HepG2 (cell line): ENCODE data around the gene SMARCA5. TPM values are rescaled to one million over a fixed set of nuclear protein-coding genes. Genes with fewer than 3 reads are reported as not detected.

Experiments
- BCL3 ChIP-seq: sonication (generic); formaldehyde crosslinking; IDR thresholded peaks from 2 replicates; pipeline ENCODE4 v1.5.1; 2020; ENCODE audit warnings: mild to moderate bottlenecking, missing genetic modification reagents, moderate library complexity
- ERF ChIP-seq: IDR thresholded peaks from 2 replicates; pipeline ENCODE4 v1.6.1; 2018; ENCODE audit warnings: missing biosample characterization, missing genetic modification reagents
- FOXP1 ChIP-seq, 2 experiments: fragments of 450-650 bp in 1 of 2; IDR thresholded peaks; 2 replicates each; pipeline ENCODE4 v1.6.1; 2017 to 2018; ENCODE audit warnings: antibody characterized with exemption in 1 of 2
- GABPB1 ChIP-seq: IDR thresholded peaks from 2 replicates; pipeline ENCODE4 v1.6.1; 2016; ENCODE audit warnings: mild to moderate bottlenecking, missing genetic modification reagents, moderate library complexity, missing compliant biosample characterization
- HIC2 ChIP-seq: sonication (generic); formaldehyde crosslinking; IDR thresholded peaks from 2 replicates; pipeline ENCODE4 v1.9.0; 2022; ENCODE audit warnings: low read depth, missing genetic modification reagents
- JUN ChIP-seq: sonication (generic); formaldehyde crosslinking; IDR thresholded peaks from 2 replicates; pipeline ENCODE4 v1.4.0; 2020; ENCODE audit warnings: mild to moderate bottlenecking, missing genetic modification reagents
- JUND ChIP-seq: sonication (generic); formaldehyde crosslinking; IDR thresholded peaks from 2 replicates; pipeline ENCODE4 v1.8.0; 2022; ENCODE audit warnings: mild to moderate bottlenecking, missing genetic modification reagents
- KDM1A ChIP-seq: IDR thresholded peaks from 2 replicates; pipeline ENCODE4 v1.6.1; 2016; ENCODE audit warnings: missing compliant biosample characterization
- MEIS1 ChIP-seq: sonication (generic); formaldehyde crosslinking; IDR thresholded peaks from 2 replicates; pipeline ENCODE4 v1.9.0; 2021; ENCODE audit warnings: mild to moderate bottlenecking, missing genetic modification reagents, moderate library complexity, borderline replicate concordance
- NONO ChIP-seq, 2 experiments: fragments of 450-650 bp in 1 of 2; sonication (generic) in 1 of 2; formaldehyde crosslinking in 1 of 2; IDR thresholded peaks in 1 of 2; conservative IDR thresholded peaks in 1 of 2; 2 replicates each; pipeline versions ENCODE4 v1.6.1 to v1.8.0; 2017 to 2022; ENCODE audit warnings: mild to moderate bottlenecking in 1 of 2, missing genetic modification reagents in 1 of 2, moderate library complexity in 1 of 2
- NR2F6 ChIP-seq, 2 experiments: IDR thresholded peaks; 2 replicates each; pipeline ENCODE4 v1.6.1; 2016; ENCODE audit warnings: antibody characterized with exemption in 1 of 2, mild to moderate bottlenecking in 1 of 2
- POGK ChIP-seq: sonication (generic); formaldehyde crosslinking; conservative IDR thresholded peaks from 2 replicates; pipeline ENCODE4 v1.8.0; 2022; ENCODE audit warnings: mild to moderate bottlenecking, moderate library complexity, missing genetic modification reagents
- PPARG ChIP-seq: conservative IDR thresholded peaks from 2 replicates; pipeline ENCODE4 v1.6.1; 2016; ENCODE audit warnings: missing biosample characterization, missing genetic modification reagents
- SETDB1 ChIP-seq: sonication (generic); formaldehyde crosslinking; IDR thresholded peaks from 2 replicates; pipeline ENCODE4 v1.5.1; 2020; ENCODE audit warnings: missing genetic modification reagents, mild to moderate bottlenecking, borderline replicate concordance
- SMYD3 ChIP-seq: sonication (generic); formaldehyde crosslinking; IDR thresholded peaks from 2 replicates; pipeline ENCODE4 v1.8.1; 2023; ENCODE audit warnings: mild to moderate bottlenecking, missing genetic modification reagents
- ZBTB1 ChIP-seq: sonication (generic); formaldehyde crosslinking; IDR thresholded peaks from 2 replicates; pipeline ENCODE4 v1.4.0; 2020; ENCODE audit warnings: missing genetic modification reagents, borderline replicate concordance
- ZC3H4 ChIP-seq: sonication (generic); formaldehyde crosslinking; IDR thresholded peaks from 2 replicates; pipeline ENCODE4 v1.4.0; 2020; ENCODE audit warnings: missing genetic modification reagents, borderline replicate concordance
- ZFP1 ChIP-seq: IDR thresholded peaks from 2 replicates; pipeline ENCODE4 v1.6.1; 2016
- ZNF264 ChIP-seq: sonication (generic); formaldehyde crosslinking; IDR thresholded peaks from 2 replicates; pipeline ENCODE4 v1.4.0; 2020; ENCODE audit warnings: missing genetic modification reagents
- ZNF552 ChIP-seq: sonication (generic); formaldehyde crosslinking; IDR thresholded peaks from 2 replicates; pipeline ENCODE4 v1.9.0; 2022; ENCODE audit warnings: missing genetic modification reagents, mild to moderate bottlenecking, borderline replicate concordance
- ZNF558 ChIP-seq: sonication (generic); formaldehyde crosslinking; IDR thresholded peaks from 2 replicates; pipeline ENCODE4 v1.9.0; 2022; ENCODE audit warnings: mild to moderate bottlenecking, missing genetic modification reagents, borderline replicate concordance
- ZNF792 ChIP-seq: IDR thresholded peaks from 2 replicates; pipeline ENCODE4 v1.6.1; 2016
- polyA plus RNA-seq, 8 experiments: library from polyadenylated mRNA; depleted of rRNA in 3 of 8; stranded (reverse) in 7 of 8; unstranded in 1 of 8; fragments of >200 nt; fragmentation: Illumina TruSeq in 4 of 8; extraction: Trizol in 4 of 8; gene quantifications; 2 replicates each; pipeline versions ENCODE4 v1.2.1 to v1.2.3, GENCODE V29; 2011 to 2016; ENCODE audit warnings: low read depth in 4 of 8, missing spikeins in 1 of 8, mixed read lengths in 1 of 8; ENCODE audit not compliant: insufficient read depth in 1 of 8
- total RNA-seq, 5 experiments: library from RNA; depleted of rRNA; stranded (reverse); fragments of >200 nt; fragmentation: Illumina TruSeq; extraction: Trizol; gene quantifications; 2 replicates each; pipeline ENCODE4 v1.2.3, GENCODE V29; 2016; ENCODE audit warnings: low read depth in 1 of 5
- TF ChIP-seq, protein P1 (sequence below): sonication (generic); formaldehyde crosslinking; IDR thresholded peaks from 2 replicates; pipeline ENCODE4 v1.5.1; 2020; ENCODE audit warnings: missing genetic modification reagents, mild to moderate bottlenecking, borderline replicate concordance
- TF ChIP-seq, protein P2 (sequence below): IDR thresholded peaks from 2 replicates; pipeline ENCODE4 v1.6.1; 2012; ENCODE audit warnings: inconsistent platforms

Gene SMARCA5
- total and polyA plus RNA-seq, 2 of the 13 experiments (the other 11 are each of a cell fraction or from before 2014, with no cell fraction given) = 7.0 to 37.5 TPM

- TF ChIP-seq PPARG (CRISPR knock-in tag) (no peak), ZNF552 (0 out of 2 replicates have a peak, but pooled peaks have one; percentile 22), ZBTB1 (CRISPR knock-in tag) (no peak), ZNF792 (no peak), ZFP1 (CRISPR knock-in tag) (0 out of 2 replicates have a peak, but pooled peaks have one; percentile 67), POGK (CRISPR knock-in tag) (peak; percentile 68), BCL3 (peak; percentile 51; the same call in 1 of the 2 replicates), ZNF558 (CRISPR knock-in tag) (peak; percentile 87; the same call in 1 of the 2 replicates), GABPB1 (CRISPR knock-in tag) (peak; percentile 69), ERF (peak; percentile 39; the same call in 1 of the 2 replicates), NONO (IDR thresholded peaks at IDR 0.05) (no peak), NONO (CRISPR knock-in tag; conservative IDR thresholded peaks at IDR 0.05) (peak; percentile 35; the same call in 1 of the 2 replicates), JUN (CRISPR knock-in tag) (no peak), ZC3H4 (CRISPR knock-in tag) (no peak), JUND (CRISPR knock-in tag) (no peak), MEIS1 (no peak), FOXP1 (IDR thresholded peaks at IDR 0.05) (no peak), FOXP1 (CRISPR knock-in tag; IDR thresholded peaks at IDR 0.05) (no peak), KDM1A (CRISPR knock-in tag) (no peak), SETDB1 (CRISPR knock-in tag) (no peak), SMYD3 (CRISPR knock-in tag) (no peak), HIC2 (CRISPR knock-in tag) (no peak), NR2F6 (IDR thresholded peaks at IDR 0.05) (peak; percentile 42), NR2F6 (CRISPR knock-in tag; IDR thresholded peaks at IDR 0.05) (peak; percentile 48), ZNF264 (CRISPR knock-in tag) (0 out of 2 replicates have a peak, but pooled peaks have one; percentile 21)
- TF ChIP-seq, protein P1, sequence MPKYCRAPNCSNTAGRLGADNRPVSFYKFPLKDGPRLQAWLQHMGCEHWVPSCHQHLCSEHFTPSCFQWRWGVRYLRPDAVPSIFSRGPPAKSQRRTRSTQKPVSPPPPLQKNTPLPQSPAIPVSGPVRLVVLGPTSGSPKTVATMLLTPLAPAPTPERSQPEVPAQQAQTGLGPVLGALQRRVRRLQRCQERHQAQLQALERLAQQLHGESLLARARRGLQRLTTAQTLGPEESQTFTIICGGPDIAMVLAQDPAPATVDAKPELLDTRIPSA (CRISPR knock-in tag) = peak; percentile 52; the same call in 1 of the 2 replicates
- TF ChIP-seq, protein P2, sequence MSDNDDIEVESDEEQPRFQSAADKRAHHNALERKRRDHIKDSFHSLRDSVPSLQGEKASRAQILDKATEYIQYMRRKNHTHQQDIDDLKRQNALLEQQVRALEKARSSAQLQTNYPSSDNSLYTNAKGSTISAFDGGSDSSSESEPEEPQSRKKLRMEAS = peak; percentile 25; the same call in 1 of the 2 replicates
These were observed 45.6 kb downstream of the SMARCA5 start (continued) for GRCh38 chr4:143558823-143559756.
